ENCODE data around the gene IFNLR1.

The IFNLR1 gene

GRCh38 chr1:24205345-24206082 is 18.4 kb upstream of the IFNLR1 start:
- no peak for DNase-seq

- DNase-seq = no peak
These were observed 17.0 kb upstream of the IFNLR1 start for GRCh38 chr1:24204116-24204515.

- peak; percentile 29 to 35 for DNase-seq
These were observed 16.3 kb upstream of the IFNLR1 start for GRCh38 chr1:24203404-24203803.

- no peak for DNase-seq
These were observed 15.9 kb upstream of the IFNLR1 start for GRCh38 chr1:24202987-24203386.

- DNase-seq = no peak
These were observed 15.5 kb upstream of the IFNLR1 start for GRCh38 chr1:24202556-24202955.

- peak; percentile 55 to 63 for DNase-seq
These were observed 14.9 kb upstream of the IFNLR1 start for GRCh38 chr1:24201941-24202440.

GRCh38 chr1:24199291-24199900 is 12.3 kb upstream of the IFNLR1 start:
- DNase-seq = peak; percentile 81 to 83

GRCh38 chr1:24198766-24199165 is 11.7 kb upstream of the IFNLR1 start:
- DNase-seq = no peak

- DNase-seq = no peak
These were observed 8.8 kb upstream of the IFNLR1 start for GRCh38 chr1:24195874-24196273.

- DNase-seq = no peak
These were observed 8.0 kb upstream of the IFNLR1 start for GRCh38 chr1:24195136-24195535.

- no peak for DNase-seq
These were observed 6.0 kb upstream of the IFNLR1 start for GRCh38 chr1:24193046-24193445.

- peak; percentile 21 to 45 for DNase-seq
These were observed 4.8 kb upstream of the IFNLR1 start for GRCh38 chr1:24191860-24192259.

- DNase-seq = peak in 1 of 2 donors; percentile 24
These were observed 3.9 kb upstream of the IFNLR1 start for GRCh38 chr1:24190983-24191461.

GRCh38 chr1:24189528-24189927 is 2.4 kb upstream of the IFNLR1 start:
- DNase-seq = peak; percentile 26 to 66

- DNase-seq = no peak
These were observed 437 bp downstream of the IFNLR1 start for GRCh38 chr1:24186711-24186992.

GRCh38 chr1:24186031-24186710 is 918 bp downstream of the IFNLR1 start:
- no peak for DNase-seq

- DNase-seq = no peak
These were observed 2.0 kb downstream of the IFNLR1 start for GRCh38 chr1:24185076-24185475.

- no peak for DNase-seq
These were observed 5.0 kb downstream of the IFNLR1 start for GRCh38 chr1:24182061-24182460.

- DNase-seq = no peak
These were observed 5.5 kb downstream of the IFNLR1 start for GRCh38 chr1:24181619-24182018.

GRCh38 chr1:24180676-24181075 is 6.4 kb downstream of the IFNLR1 start:
- DNase-seq = no peak

- DNase-seq = no peak
These were observed 7.7 kb downstream of the IFNLR1 start for GRCh38 chr1:24179251-24179840.

GRCh38 chr1:24178407-24178806 is 8.7 kb downstream of the IFNLR1 start:
- no peak for DNase-seq

- DNase-seq = no peak
These were observed 9.9 kb downstream of the IFNLR1 start for GRCh38 chr1:24177161-24177560.
